ENCODE results near the gene HYI. TPM values are rescaled to one million over a fixed set of nuclear protein-coding genes. Genes with fewer than 3 reads are reported as not detected.

HYI gene
- total and polyA plus RNA-seq, 2 of the 8 experiments (the other 6 are each of a cell fraction or from before 2014, with no cell fraction given): 14.4 to 17.7 TPM

DNA sequence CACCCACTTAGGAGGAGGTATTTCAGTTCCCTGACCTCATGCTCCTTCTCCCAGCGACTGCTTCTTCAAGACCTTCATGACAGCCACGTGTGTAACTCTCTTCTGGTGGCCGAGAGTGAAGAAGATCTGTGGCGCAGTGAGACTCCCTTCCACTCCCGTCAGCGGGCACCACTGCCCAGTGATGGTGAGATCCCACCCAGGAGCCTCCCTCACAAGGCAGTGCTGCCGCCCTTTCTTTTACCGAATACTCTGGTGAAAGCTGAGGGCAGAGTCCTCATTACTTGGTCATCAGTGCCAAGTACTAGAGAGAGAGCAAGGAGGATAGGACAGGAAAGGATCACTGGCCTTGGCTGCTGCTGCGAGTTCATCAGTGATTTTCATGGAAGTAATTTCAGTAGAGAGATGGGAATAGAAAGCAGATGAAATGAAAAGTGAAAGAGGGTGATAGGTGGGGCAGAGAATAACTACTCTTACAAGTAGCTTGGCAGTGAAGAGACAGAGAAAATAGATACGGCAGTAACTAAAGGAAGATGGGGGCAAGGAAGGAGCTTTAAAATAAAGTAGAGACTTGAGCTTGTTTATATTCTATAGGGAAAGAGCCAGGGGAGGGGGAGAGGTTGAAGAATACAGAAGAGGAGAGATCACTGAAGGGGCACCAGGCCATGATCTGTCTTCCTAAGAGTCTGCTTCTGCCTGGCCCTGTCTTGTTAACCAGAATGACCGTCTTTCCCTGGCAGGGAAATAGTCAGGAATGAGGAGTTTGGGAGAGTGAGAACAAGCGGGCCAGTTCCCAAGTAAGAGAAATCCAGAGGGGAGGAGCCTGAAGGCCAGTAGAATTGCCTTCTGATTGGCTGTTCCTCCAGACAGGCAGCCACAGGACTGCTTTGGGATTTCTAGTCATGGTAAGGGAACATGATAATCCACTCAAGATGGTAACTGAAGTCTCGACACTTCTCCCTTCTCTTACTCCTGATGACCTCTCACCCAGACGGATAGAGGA lies 18.3 kb downstream of the HYI start:
- H3K79me1 ChIP-seq (ENCODE audit: low read depth, low read length): no peaks in the 10 kb centered on the region
- POLR2A ChIA-PET (ENCODE audit: partially characterized antibody): interaction anchor here (0.9 to 1.8 kb wide), 4 partner anchors 10 to 19 kb away, joined by 3 to 6 read pairs (median 4); partner anchors contain the start of gene HYI
- no peak overlapping the region for H4K91ac ChIP-seq (replicated peaks; ENCODE audit: insufficient read length, low read length)

More for the DNA sequence above, 18.3 kb downstream of the HYI start:
- no peak overlapping the region for H4K5ac ChIP-seq (ENCODE audit: insufficient read length, low read depth, low read length)
- no peak overlapping the region for H4K8ac ChIP-seq (ENCODE audit: extremely low read depth, insufficient read depth, low read length)
- no peak overlapping the region for H3K56ac ChIP-seq (replicated peaks; ENCODE audit: insufficient read length, low read depth, low read length)
- no peak overlapping the region for H3K4me3 ChIP-seq (ENCODE audit: extremely low read depth in 1 of 4, insufficient read depth in 2 of 4, low read depth in 3 of 4, low read length in 4 of 4)
- H2BK5ac ChIP-seq (ENCODE audit: low read depth, low read length): no peak overlapping the region
- no peak overlapping the region for H2AFZ ChIP-seq (ENCODE audit: low read length)
- peaks cover 0 to 4% of the 10 kb centered on the region in 2 experiments for H4K20me1 ChIP-seq (replicated peaks in 1 of 2; ENCODE audit: control insufficient read depth in 1 of 2, insufficient read depth in 2 of 2, low read length in 2 of 2)
- DNase-seq (ENCODE audit: low read depth in 1 of 2, low spot score in 2 of 2): no peak
- no peak overlapping the region for H3K4ac ChIP-seq (replicated peaks; ENCODE audit: insufficient read length, low read depth, low read length)
- H3K14ac ChIP-seq (ENCODE audit: insufficient read length): no peak overlapping the region
- TF ChIP-seq SP1 (IDR thresholded peaks at IDR 0.05; ENCODE audit: low read depth, low read length) (no peak), MAFK (IDR thresholded peaks at IDR 0.05; ENCODE audit: low read depth, low read length) (no peak)
- WGBS, 2 experiments (ENCODE audit: extremely low coverage in 1 of 2, insufficient coverage in 1 of 2, insufficient read length in 1 of 2, insufficient replicate concordance in 2 of 2, low coverage in 1 of 2, low lambda C conversion rate in 2 of 2, missing lambda C conversion rate in 1 of 2): 86% methylated on average over 14 of the region's 14 CpGs; no CpG with 5 or more reads in 1 of the 2 experiments
- H3K4me1 ChIP-seq (replicated peaks in 1 of 4; ENCODE audit: control insufficient read depth in 3 of 4, insufficient read depth in 4 of 4, low read length in 3 of 4): no peaks in the 10 kb centered on the region
- H2BK15ac ChIP-seq (ENCODE audit: low read length): no peak overlapping the region
- H3K27me3 ChIP-seq (replicated peaks in 1 of 4; ENCODE audit: control insufficient read depth in 3 of 4, extremely low read depth in 1 of 4, insufficient read depth in 3 of 4, low read length in 3 of 4): no peaks in the 10 kb centered on the region
- H3K36me3 ChIP-seq (ENCODE audit: control insufficient read depth in 2 of 4, insufficient read depth in 4 of 4, low read length in 3 of 4): peaks cover 2 to 30% (median 14%) of the 10 kb centered on the region in 4 experiments
- H3K23ac ChIP-seq (ENCODE audit: insufficient read length): no peak overlapping the region
- no peaks in the 10 kb centered on the region for H3K9me3 ChIP-seq (ENCODE audit: insufficient read depth in 2 of 2, low read depth in 1 of 2, low read length in 1 of 2)
- CTCF ChIA-PET (ENCODE audit: partially characterized antibody): interaction anchor here (0.6 to 1.4 kb wide), 4 partner anchors 11 to 69 kb away, joined by 3 to 5 read pairs (median 4); no protein-coding TSS in a partner anchor
- no peak overlapping the region for H3K4me2 ChIP-seq (ENCODE audit: insufficient read depth in 1 of 2, low read depth in 2 of 2, low read length in 2 of 2)
- no peak overlapping the region for H2BK20ac ChIP-seq (ENCODE audit: low read length)
- no peaks in the 10 kb centered on the region for H3K79me2 ChIP-seq (ENCODE audit: control insufficient read depth in 1 of 2, insufficient read depth in 2 of 2, low read length in 2 of 2)
- H3K18ac ChIP-seq (ENCODE audit: extremely low read depth, low read length): no peak overlapping the region
- H2BK120ac ChIP-seq (replicated peaks; ENCODE audit: low read depth, low read length): no peak overlapping the region
- no peak overlapping the region for H3K27ac ChIP-seq (ENCODE audit: low read depth, low read length)
- H3K23me2 ChIP-seq (ENCODE audit: low read depth, low read length): no peaks in the 10 kb centered on the region
- H2BK12ac ChIP-seq (ENCODE audit: low read depth, low read length): no peak overlapping the region
- peak; percentile 58 for FAIRE-seq
- no peak overlapping the region for H3K9ac ChIP-seq (replicated peaks in 1 of 4; ENCODE audit: extremely low read depth in 1 of 4, low read depth in 3 of 4, low read length in 3 of 4)
- H2AK5ac ChIP-seq (ENCODE audit: low read depth, low read length): no peak overlapping the region
